ENCODE measurements around the gene DOCK3.
"Not testable (repeated sequence)": the region's sequence is repeated elsewhere in the genome, so short reads cannot be mapped to it uniquely, and the experiment has no call there.

The DOCK3 gene

GRCh38 chr3:51384055-51384725 is 709.5 kb downstream of the DOCK3 start:
- DNase-seq: peak in 7 of 56 donors; percentile 31 to 70 (median 61)

- DNase-seq: peak; percentile 45 to 99 (median 96)
These were observed 710.2 kb downstream of the DOCK3 start, which contains the start of gene MANF for GRCh38 chr3:51384726-51385473. TSS of gene MANF (plus strand) at chr3:51385291. CDS start at chr3:51385343, 52 bp downstream.

GRCh38 chr3:51385621-51386091 is 710.9 kb downstream of the DOCK3 start:
- DNase-seq: no peak

GRCh38 chr3:51386159-51386851 is 711.6 kb downstream of the DOCK3 start:
- DNase-seq: no peak

GRCh38 chr3:51386852-51387229 is 712.1 kb downstream of the DOCK3 start:
- no peak for DNase-seq

GRCh38 chr3:51387281-51387680 is 712.6 kb downstream of the DOCK3 start:
- not testable (repeated sequence) for DNase-seq

GRCh38 chr3:51388286-51389029 is 713.7 kb downstream of the DOCK3 start:
- DNase-seq: no peak

- peak in 24 of 56 donors; percentile 7 to 55 (median 31) for DNase-seq
These were observed 714.9 kb downstream of the DOCK3 start for GRCh38 chr3:51389423-51390183.

GRCh38 chr3:51390246-51391074 is 715.7 kb downstream of the DOCK3 start:
- DNase-seq: no peak

GRCh38 chr3:51391075-51391565 is 716.4 kb downstream of the DOCK3 start, which contains the start of gene RBM15B:
TSS of gene RBM15B (plus strand) at chr3:51391285. CDS start at chr3:51391400, 115 bp downstream.
- peak; percentile 24 to 98 (median 93) for DNase-seq

- peak in 7 of 56 donors; percentile 39 to 58 (median 41) for DNase-seq
These were observed 717.0 kb downstream of the DOCK3 start for GRCh38 chr3:51391566-51392354.

- DNase-seq: no peak
These were observed 717.8 kb downstream of the DOCK3 start for GRCh38 chr3:51392355-51393133.

- no peak for DNase-seq
These were observed 718.4 kb downstream of the DOCK3 start for GRCh38 chr3:51393134-51393495.

- no peak for DNase-seq
These were observed 718.8 kb downstream of the DOCK3 start for GRCh38 chr3:51393564-51393963.

GRCh38 chr3:51394541-51394940 is 719.8 kb downstream of the DOCK3 start:
- no peak for DNase-seq

GRCh38 chr3:51395493-51396213 is 720.9 kb downstream of the DOCK3 start:
- DNase-seq: no peak

GRCh38 chr3:51396401-51396800 is 721.7 kb downstream of the DOCK3 start:
- no peak for DNase-seq

Measured in amygdala (tissue), 56 donors.